Stimulated activated CD4-positive, alpha-beta T cell treated with anti-CD3 and anti-CD28 coated beads, Interleukin-2, amount 100 ng/mL, for 4 hours (primary cell): ENCODE results near the gene ATXN7L1.
"Not testable (repeated sequence)": the region's sequence is repeated elsewhere in the genome, so short reads cannot be mapped to it uniquely, and the experiment has no call there.

Source experiments
- DNase-seq: peaks from one replicate; pipeline ENCODE4 v3.0.0-alpha.2; 2020; ENCODE audit warnings: low read depth

Gene ATXN7L1

GRCh38 chr7:105743351-105744090 lies 132.9 kb downstream of the ATXN7L1 start:
- no peak for DNase-seq

- no peak for DNase-seq
These were observed 133.6 kb downstream of the ATXN7L1 start for GRCh38 chr7:105742787-105743186.

- no peak for DNase-seq
These were observed 134.4 kb downstream of the ATXN7L1 start for GRCh38 chr7:105741982-105742381.

DNA sequence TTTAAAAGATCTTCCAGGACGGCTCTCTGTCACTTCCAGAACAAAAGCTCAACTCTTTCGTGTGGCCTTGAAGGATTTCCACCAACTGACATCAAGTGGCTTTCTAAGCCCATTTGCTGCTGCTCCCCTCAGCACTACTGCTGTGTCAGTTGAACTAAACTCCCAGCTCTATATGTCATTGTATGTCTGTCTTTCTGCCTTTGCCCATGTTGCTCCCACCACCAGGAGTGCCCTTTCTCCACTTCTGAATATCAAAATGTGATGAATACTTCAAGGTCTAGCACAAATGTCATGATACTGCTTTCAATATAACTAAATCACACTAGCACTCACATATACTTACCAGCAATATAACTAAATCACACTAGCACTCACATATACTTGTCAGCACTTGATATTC lies 138.3 kb downstream of the ATXN7L1 start:
- no peak for DNase-seq

- DNase-seq: no peak
These were observed 142.2 kb downstream of the ATXN7L1 start for GRCh38 chr7:105734233-105734632.

GRCh38 chr7:105731042-105731441 lies 145.4 kb downstream of the ATXN7L1 start:
- no peak for DNase-seq

GRCh38 chr7:105728028-105728427 lies 148.4 kb downstream of the ATXN7L1 start:
- DNase-seq: no peak

- DNase-seq: no peak
These were observed 151.7 kb downstream of the ATXN7L1 start for GRCh38 chr7:105724688-105725087.

DNA sequence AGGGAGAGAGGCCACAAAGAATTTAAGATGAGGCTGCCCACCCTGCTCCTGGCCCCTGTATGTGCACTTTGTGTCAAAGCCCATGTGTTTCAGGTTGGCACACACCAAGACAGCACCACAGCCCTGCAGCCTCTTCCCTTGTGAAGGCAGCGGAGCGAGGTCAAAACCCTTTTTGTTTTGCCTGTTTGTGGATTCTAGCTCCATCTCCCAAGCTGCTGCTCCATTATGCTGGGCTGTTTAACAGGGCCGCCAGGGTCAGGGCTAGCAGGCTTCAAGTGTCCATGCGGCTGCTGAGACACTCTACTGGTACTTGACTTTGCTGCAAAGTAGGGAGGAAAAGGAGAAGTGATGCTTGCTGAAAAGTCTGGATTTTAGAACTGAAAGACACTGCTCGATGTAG lies 152.8 kb downstream of the ATXN7L1 start:
- no peak for DNase-seq

- no peak for DNase-seq
These were observed 154.8 kb downstream of the ATXN7L1 start for GRCh38 chr7:105721571-105722104.

DNA sequence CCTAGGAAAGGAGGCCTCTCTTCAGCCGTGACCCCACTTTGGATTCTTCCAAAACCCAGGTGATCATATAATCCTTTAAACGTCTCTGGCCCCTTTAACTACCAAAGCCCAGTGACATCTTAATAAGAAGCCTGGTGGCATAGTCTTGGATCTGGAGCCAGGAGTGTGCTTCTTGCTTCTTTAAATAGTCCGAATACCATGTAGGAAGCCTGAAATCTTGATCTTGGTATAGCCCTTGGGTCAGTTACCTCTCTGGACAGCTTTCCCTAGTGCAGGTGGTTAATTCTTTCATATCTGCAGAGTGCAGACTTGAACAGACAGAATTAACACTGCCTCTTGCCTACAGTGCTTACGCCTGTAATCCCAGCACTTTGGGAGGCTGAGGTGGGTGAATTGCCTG lies 156.5 kb downstream of the ATXN7L1 start:
- DNase-seq: no peak

GRCh38 chr7:105719395-105719794 lies 157.0 kb downstream of the ATXN7L1 start:
- DNase-seq: no peak

GRCh38 chr7:105718511-105718925 lies 157.9 kb downstream of the ATXN7L1 start:
- no peak for DNase-seq

DNA sequence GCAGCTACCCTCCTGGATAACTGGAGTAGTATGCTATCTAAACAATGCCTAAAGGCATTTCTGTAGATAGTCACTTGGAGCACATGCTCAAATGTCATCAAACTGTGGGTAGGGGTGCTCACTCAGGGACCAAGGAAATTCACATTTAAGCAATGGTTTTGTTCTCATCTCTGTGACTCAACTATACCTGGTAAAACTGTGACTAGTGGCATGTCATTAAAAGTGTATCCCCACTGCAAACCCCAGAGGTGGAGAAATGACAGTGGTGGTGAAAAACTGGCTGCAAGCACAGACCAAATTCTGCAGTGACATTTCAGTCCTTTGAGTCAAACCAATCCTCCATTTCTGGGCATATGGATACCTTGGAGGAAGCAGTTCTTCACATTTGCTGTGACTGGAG lies 160.9 kb downstream of the ATXN7L1 start:
- DNase-seq: no peak

DNA sequence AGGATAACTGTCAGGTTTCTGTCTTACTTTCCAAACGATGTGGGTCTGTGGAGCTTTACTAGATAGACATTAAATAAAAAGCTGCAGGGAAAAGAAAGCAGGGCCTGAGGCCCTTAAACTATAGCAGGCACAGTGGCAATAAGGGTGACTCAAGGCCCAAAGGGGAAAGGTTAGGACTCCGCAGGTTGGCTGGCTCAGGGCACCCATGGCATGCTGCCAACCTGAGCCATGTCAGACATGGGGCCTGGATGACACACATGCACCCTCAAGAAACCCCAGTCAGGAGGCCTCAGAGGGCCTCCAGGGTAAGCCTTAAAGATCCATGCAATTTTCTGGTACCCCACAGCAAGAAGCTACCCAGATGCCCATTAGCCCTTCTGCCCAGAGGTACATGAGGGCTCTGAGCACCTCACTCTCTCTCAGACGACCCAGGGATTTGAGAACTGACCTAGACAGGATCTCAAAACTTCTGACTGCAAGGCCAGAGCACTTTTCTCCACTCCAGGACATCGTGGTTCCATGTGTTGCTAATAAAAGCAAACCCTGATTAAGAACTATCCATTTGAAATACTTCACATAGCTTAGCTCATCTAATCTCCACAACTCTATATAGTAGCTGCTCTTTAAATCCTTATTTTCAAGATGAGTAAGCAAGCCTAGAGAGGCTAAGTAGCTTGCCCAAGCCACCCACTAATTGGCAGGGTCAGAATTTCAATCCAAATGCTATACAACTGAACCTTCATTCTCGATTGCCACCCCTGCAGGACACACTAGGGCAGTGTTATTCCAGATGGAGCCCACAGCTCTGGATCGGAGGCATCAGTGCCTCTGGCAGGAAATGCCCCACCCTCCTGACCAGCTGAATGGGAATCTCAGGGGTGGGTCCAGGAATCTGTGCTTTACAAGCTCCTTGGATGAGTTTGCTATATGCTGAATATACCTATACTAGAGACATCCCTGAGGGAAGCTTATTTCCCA lies 162.6 kb downstream of the ATXN7L1 start:
- DNase-seq: no peak

DNA sequence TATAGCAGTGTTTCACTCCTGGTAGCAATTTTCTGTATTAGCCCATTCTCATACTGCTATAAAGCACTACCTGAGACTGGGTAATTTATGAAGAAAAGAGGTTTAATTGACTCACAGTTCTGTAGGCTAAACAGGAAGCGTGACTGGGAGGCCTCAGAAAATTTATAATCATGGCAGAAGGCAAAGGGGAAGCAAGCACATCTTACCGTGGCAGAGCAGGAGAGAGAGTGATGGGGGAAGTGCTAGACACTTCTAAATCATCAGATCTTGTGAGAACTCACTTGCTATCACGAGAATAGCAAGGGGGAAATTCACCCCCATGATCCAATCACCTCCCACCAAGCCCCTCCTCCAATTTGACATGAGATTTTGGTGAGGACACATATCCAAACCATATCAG lies 163.5 kb downstream of the ATXN7L1 start:
- DNase-seq: no peak

GRCh38 chr7:105711726-105712402 lies 164.5 kb downstream of the ATXN7L1 start:
- DNase-seq: no peak

DNA sequence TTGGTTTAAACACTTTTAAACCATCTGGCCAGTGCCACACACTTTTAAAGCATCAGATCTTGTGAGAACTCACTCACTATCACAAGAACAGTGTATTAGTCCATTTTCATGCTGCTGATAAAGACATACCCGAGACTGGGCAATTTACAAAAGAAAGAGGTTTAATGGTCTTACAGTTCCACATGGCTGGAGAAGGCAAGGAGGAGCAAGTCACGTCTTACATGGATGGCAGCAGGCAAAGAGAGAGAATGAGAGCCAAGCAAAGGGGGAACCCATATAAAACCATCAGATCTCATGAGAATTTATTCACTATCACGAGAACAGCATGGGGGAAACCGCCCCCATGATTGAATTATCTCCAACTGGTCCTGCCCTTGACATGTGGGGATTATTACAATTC lies 165.7 kb downstream of the ATXN7L1 start:
- DNase-seq: not testable (repeated sequence)

GRCh38 chr7:105708763-105709080 lies 167.7 kb downstream of the ATXN7L1 start:
- no peak for DNase-seq

GRCh38 chr7:105707967-105708762 lies 168.2 kb downstream of the ATXN7L1 start:
- no peak for DNase-seq

DNA sequence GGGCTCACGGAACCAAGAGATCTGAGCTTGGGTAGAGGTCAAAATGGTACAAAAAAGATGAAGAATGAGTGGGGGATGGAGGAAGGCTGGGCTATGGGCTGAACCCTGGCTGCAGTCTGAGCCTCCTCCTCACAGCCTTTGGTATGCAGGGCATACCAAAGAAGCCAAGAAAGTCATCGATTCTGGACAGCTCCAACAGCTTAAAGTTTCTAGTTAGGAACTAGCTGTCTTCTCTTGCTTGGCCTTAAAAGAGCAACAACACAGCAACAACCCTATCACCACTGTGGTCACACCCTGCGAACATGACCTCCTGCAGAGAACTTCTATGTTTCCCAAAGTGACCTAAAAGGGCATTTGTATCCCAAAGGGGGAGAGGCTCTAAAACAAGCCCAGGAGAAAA lies 169.0 kb downstream of the ATXN7L1 start:
- no peak for DNase-seq

- no peak for DNase-seq
These were observed 171.0 kb downstream of the ATXN7L1 start for GRCh38 chr7:105705427-105705826.
